Activated CD4-positive, alpha-beta T cell treated with anti-CD3 and anti-CD28 coated beads, Interleukin-2, amount 10 ng/mL, durations not matched to agents 24 days and 14 days (primary cell): ENCODE data around the gene ZNF304. TPM values are rescaled to one million over a fixed set of nuclear protein-coding genes. Genes with fewer than 3 reads are reported as not detected.

Experiments
- DNase-seq: peaks from one replicate; pipeline ENCODE4 v3.0.0; 2022
- H3K27ac Mint-ChIP-seq: one replicate; pipeline ENCODE4 v1.8.0; 2022; ENCODE audit warnings: mild to moderate bottlenecking, mixed read lengths
- H3K27me3 Mint-ChIP-seq: one replicate; pipeline ENCODE4 v1.8.0; 2022; ENCODE audit warnings: mixed read lengths
- H3K36me3 Mint-ChIP-seq: one replicate; pipeline ENCODE4 v1.8.0; 2022; ENCODE audit warnings: low read depth, mild to moderate bottlenecking, mixed read lengths
- H3K4me1 Mint-ChIP-seq: one replicate; pipeline ENCODE4 v1.8.0; 2021; ENCODE audit warnings: mixed read lengths
- H3K4me3 Mint-ChIP-seq: one replicate; pipeline ENCODE4 v1.8.0; 2022; ENCODE audit warnings: mild to moderate bottlenecking, moderate library complexity, mixed read lengths
- H3K9me3 Mint-ChIP-seq: one replicate; pipeline ENCODE4 v1.8.0; 2021; ENCODE audit warnings: mixed read lengths
- intact Hi-C: fragments of 100-400 bp; cut with micrococcal nuclease; formaldehyde crosslinking; loops from one replicate; pipeline ENCODE4 v1.15.1; 2023
- total RNA-seq: library from RNA; stranded (reverse); gene quantifications from 2 replicates; pipeline ENCODE4 v1.2.3, GENCODE V29; 2022

ZNF304 gene
- 5.3 and 5.8 TPM in 2 replicates for total RNA-seq

GRCh38 chr19:57350877-57351805 is at the start of gene ZNF304:
Gene ZNF304 (plus strand): TSS chr19:57351271. CDS start chr19:57351665, 394 bp downstream.
- Mint-ChIP-seq H3K4me3 (peak within 1 kb of the TSS; percentile 93), H3K36me3 (peaks cover 53% of the 10 kb centered on the region), H3K27ac (peak within 1 kb of the TSS; percentile 91), H3K9me3 (peaks cover 41% of the 10 kb centered on the region), H3K4me1 (peaks cover 29% of the 10 kb centered on the region), H3K27me3 (no peaks in the 10 kb centered on the region)
- intact Hi-C loops = loop anchor here (1.0 kb wide), 5 partner anchors 12 to 111 kb away; partner anchors contain the start of genes TRAPPC2B, ZNF460, ZNF543 and ZNF547
- peak; percentile 96 for DNase-seq

- no peak overlapping the region for H3K27ac Mint-ChIP-seq
- H3K27me3 Mint-ChIP-seq = no peaks in the 10 kb centered on the region
- peaks cover 77% of the 10 kb centered on the region for H3K36me3 Mint-ChIP-seq
- no peaks in the 10 kb centered on the region for H3K4me1 Mint-ChIP-seq
- no peak overlapping the region for H3K4me3 Mint-ChIP-seq
- intact Hi-C loops = no loop called here
- H3K9me3 Mint-ChIP-seq = peaks cover 28% of the 10 kb centered on the region
- DNase-seq = no peak
These were observed 49.0 kb upstream of the ZNF304 start for GRCh38 chr19:57302020-57302465.

- no peak overlapping the region for H3K27ac Mint-ChIP-seq
- H3K4me1 Mint-ChIP-seq = no peaks in the 10 kb centered on the region
- H3K9me3 Mint-ChIP-seq = peaks cover 23% of the 10 kb centered on the region
- no peaks in the 10 kb centered on the region for H3K27me3 Mint-ChIP-seq
- peaks cover 69% of the 10 kb centered on the region for H3K36me3 Mint-ChIP-seq
- DNase-seq = no peak
- intact Hi-C loops = no loop called here
- H3K4me3 Mint-ChIP-seq = no peak overlapping the region
These were observed 48.2 kb upstream of the ZNF304 start for GRCh38 chr19:57302727-57303401.

DNA sequence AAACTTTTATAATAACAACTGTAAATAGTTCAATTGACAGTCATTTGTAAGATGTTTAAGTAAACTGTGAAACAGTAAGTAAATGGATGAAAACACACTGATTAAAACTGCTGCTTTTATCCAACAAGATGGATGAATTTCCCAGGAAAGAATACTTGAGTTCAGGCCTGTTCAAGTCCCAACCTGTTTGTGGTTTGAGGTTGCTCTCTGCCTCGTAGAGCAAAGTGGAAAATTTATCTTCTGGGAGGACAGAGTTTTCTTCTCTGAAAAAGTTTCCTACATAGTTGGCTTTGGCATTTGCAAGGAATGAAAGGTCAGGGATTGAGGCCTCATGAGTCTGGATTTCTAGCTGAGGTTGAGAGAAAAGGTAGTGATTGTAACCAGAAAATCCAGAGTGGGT is 46.0 kb upstream of the ZNF304 start:
- no peak for DNase-seq
- H3K36me3 Mint-ChIP-seq = peaks cover 51% of the 10 kb centered on the region
- H3K4me1 Mint-ChIP-seq = no peaks in the 10 kb centered on the region
- peaks cover 21% of the 10 kb centered on the region for H3K9me3 Mint-ChIP-seq
- H3K27ac Mint-ChIP-seq = no peak overlapping the region
- intact Hi-C loops = no loop called here
- H3K4me3 Mint-ChIP-seq = no peak overlapping the region
- no peaks in the 10 kb centered on the region for H3K27me3 Mint-ChIP-seq

GRCh38 chr19:57308514-57308913 is 42.6 kb upstream of the ZNF304 start:
- intact Hi-C loops = no loop called here
- Mint-ChIP-seq H3K27me3 (peaks cover 2% of the 10 kb centered on the region), H3K4me3 (no peak overlapping the region), H3K27ac (no peak overlapping the region), H3K4me1 (no peaks in the 10 kb centered on the region), H3K9me3 (peaks cover 19% of the 10 kb centered on the region), H3K36me3 (peaks cover 19% of the 10 kb centered on the region)
- no peak for DNase-seq

GRCh38 chr19:57310792-57311191 is 40.3 kb upstream of the ZNF304 start:
- Mint-ChIP-seq H3K9me3 (peaks cover 29% of the 10 kb centered on the region), H3K4me3 (no peak overlapping the region), H3K27me3 (peaks cover 2% of the 10 kb centered on the region), H3K4me1 (no peaks in the 10 kb centered on the region), H3K36me3 (peaks cover 1% of the 10 kb centered on the region), H3K27ac (no peak overlapping the region)
- no peak for DNase-seq
- intact Hi-C loops = no loop called here

DNA sequence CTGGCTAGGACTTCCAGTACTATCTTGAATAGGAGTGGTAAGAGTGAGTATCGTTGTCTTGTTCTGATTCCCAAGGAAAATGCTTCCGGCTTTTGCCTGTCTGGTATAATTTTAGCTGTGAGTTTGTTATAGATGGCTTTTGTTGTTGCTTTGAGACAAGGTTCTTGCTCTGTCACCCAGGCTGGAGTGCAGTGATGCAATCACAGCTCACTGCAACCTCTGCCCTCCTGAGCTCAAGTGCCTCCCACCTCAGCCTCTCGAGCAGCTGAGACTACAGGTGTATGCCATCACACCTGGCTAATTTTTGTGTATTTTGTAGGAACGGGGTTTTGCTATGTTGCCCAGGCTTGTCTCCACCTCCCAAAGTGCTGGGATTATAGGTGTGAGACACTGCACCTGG is 36.9 kb upstream of the ZNF304 start:
- no peak overlapping the region for H3K27ac Mint-ChIP-seq
- H3K4me3 Mint-ChIP-seq = no peak overlapping the region
- H3K36me3 Mint-ChIP-seq = no peaks in the 10 kb centered on the region
- H3K4me1 Mint-ChIP-seq = no peaks in the 10 kb centered on the region
- DNase-seq = no peak
- peaks cover 40% of the 10 kb centered on the region for H3K9me3 Mint-ChIP-seq
- peaks cover 15% of the 10 kb centered on the region for H3K27me3 Mint-ChIP-seq
- intact Hi-C loops = no loop called here

- Mint-ChIP-seq H3K27ac (no peak overlapping the region), H3K9me3 (peaks cover 39% of the 10 kb centered on the region), H3K36me3 (peaks cover 12% of the 10 kb centered on the region), H3K4me1 (peaks cover 22% of the 10 kb centered on the region), H3K4me3 (no peak overlapping the region), H3K27me3 (peaks cover 15% of the 10 kb centered on the region)
- intact Hi-C loops = no loop called here
- DNase-seq = no peak
These were observed 33.6 kb upstream of the ZNF304 start for GRCh38 chr19:57317503-57317902.

DNA sequence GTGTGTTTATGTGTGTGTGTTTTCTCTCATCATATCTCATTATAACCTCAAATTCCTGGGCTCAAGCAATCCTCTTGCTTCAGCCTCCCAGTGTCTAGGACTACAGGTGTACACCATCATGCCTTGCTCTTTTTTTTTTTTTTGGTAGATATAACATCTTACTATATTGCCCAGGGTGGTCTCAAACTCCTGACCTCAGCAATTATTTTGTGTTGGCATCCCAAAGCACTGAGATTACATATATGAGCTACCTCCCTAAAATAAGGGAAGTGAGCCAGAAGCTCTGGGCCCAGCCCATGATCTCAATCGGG is 31.2 kb upstream of the ZNF304 start:
- Mint-ChIP-seq H3K9me3 (peaks cover 29% of the 10 kb centered on the region), H3K36me3 (peaks cover 33% of the 10 kb centered on the region), H3K4me1 (peaks cover 24% of the 10 kb centered on the region), H3K27me3 (peaks cover 14% of the 10 kb centered on the region), H3K27ac (peak overlapping the region; percentile 94), H3K4me3 (peak overlapping the region; percentile 95)
- intact Hi-C loops = loop anchor here (1.0 to 2.0 kb wide), 6 partner anchors 31 to 129 kb away; partner anchors contain the start of genes TRAPPC2B, ZNF264, ZNF304 and ZNF460
- no peak for DNase-seq

DNA sequence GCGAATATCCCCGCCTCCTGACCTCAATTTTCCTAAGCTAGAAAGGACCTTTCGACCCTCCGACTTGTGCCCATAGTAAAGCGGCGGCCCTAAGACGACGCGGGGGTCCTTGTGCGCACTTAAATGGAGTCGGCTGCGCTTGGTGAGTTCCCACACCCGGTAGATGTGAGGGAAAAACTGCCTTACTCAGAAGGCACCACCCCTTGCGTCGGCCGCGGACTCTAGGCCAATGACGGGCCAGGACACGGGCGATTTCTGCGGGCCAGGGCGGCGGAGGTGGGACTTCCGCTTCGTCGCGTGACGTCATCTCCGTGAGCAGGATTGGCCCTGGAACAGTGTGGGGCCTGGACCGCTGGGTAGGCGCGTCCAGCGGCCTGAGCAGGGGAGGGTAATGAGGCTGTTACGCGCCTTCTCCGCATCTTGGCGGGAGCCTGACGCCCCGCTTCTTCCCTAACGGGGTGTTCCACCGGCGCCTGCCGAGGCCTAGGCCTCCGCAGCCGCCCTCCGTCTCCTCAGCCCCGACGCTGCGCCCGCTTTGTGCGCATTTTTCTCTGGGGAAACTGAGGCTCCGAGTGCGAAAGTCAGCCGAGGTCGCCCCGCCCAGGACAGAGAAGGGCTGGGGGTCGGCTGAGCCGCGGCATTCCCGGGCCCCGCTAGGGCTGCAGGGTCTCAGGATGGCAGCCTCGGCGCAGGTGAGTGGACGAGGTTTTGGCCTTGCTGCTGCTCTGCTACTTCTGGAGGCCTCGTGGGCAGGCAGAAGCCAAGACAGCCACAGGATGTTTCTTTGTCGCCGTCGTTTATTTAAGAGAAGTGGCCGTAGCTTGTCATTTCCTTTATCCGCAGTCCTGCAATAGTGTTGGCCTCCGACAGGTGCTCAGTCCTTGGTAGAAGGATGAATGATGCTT is 30.6 kb upstream of the ZNF304 start, which contains the start of gene ZNF543:
Gene ZNF543 (plus strand): TSS at position 293 of the 905 bp plus-strand sequence. CDS start 382 bp downstream, at position 675.
- Mint-ChIP-seq H3K27ac (peak within 1 kb of the TSS; percentile 94), H3K4me3 (peak within 1 kb of the TSS; percentile 95), H3K27me3 (peaks cover 14% of the 10 kb centered on the region), H3K9me3 (peaks cover 30% of the 10 kb centered on the region), H3K36me3 (peaks cover 39% of the 10 kb centered on the region), H3K4me1 (peaks cover 24% of the 10 kb centered on the region)
- intact Hi-C loops = loop anchor here (1.0 to 2.0 kb wide), 6 partner anchors 31 to 130 kb away; partner anchors contain the start of genes TRAPPC2B, ZNF264, ZNF304 and ZNF460
- DNase-seq = peak; percentile 98

- H3K4me3 Mint-ChIP-seq = peak overlapping the region; percentile 95
- peaks cover 46% of the 10 kb centered on the region for H3K36me3 Mint-ChIP-seq
- peak overlapping the region; percentile 94 for H3K27ac Mint-ChIP-seq
- DNase-seq = no peak
- intact Hi-C loops = loop anchor here (2.0 kb wide), 1 partner anchor 130 kb away; the partner anchor contains the start of gene ZNF264
- H3K27me3 Mint-ChIP-seq = peaks cover 10% of the 10 kb centered on the region
- peaks cover 24% of the 10 kb centered on the region for H3K4me1 Mint-ChIP-seq
- H3K9me3 Mint-ChIP-seq = peaks cover 34% of the 10 kb centered on the region
These were observed 30.0 kb upstream of the ZNF304 start for GRCh38 chr19:57321116-57321515.

DNA sequence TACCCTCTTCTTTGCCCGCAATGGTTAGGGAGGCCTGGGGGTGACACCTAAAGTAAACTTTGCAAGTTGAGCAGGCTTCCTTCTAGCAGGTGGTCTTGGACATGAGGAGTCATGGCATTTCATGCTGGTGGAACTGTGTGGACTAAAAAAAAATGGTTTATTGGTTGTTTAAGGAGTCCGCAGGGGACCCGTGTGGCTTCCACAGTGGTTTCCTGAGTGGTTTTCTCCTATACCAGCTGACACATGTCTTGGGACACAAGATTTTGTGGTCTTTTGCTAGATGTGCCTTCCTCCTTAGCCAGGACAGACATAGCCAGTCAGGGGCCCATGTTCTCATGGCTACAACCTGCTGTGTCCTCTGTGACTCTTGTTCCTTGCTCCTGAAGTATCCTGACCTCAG is 29.3 kb upstream of the ZNF304 start:
- Mint-ChIP-seq H3K27me3 (peaks cover 6% of the 10 kb centered on the region), H3K4me1 (peaks cover 24% of the 10 kb centered on the region), H3K27ac (peak overlapping the region; percentile 29), H3K36me3 (peaks cover 52% of the 10 kb centered on the region), H3K4me3 (peak overlapping the region; percentile 95), H3K9me3 (peaks cover 29% of the 10 kb centered on the region)
- intact Hi-C loops = loop anchor here (2.0 kb wide), 1 partner anchor 131 kb away; the partner anchor contains the start of gene ZNF264
- DNase-seq = peak; percentile 54

GRCh38 chr19:57324992-57325391 is 26.1 kb upstream of the ZNF304 start:
- no peak for DNase-seq
- H3K4me3 Mint-ChIP-seq = no peak overlapping the region
- H3K27me3 Mint-ChIP-seq = no peaks in the 10 kb centered on the region
- intact Hi-C loops = no loop called here
- H3K4me1 Mint-ChIP-seq = peaks cover 18% of the 10 kb centered on the region
- no peak overlapping the region for H3K27ac Mint-ChIP-seq
- H3K9me3 Mint-ChIP-seq = peaks cover 24% of the 10 kb centered on the region
- H3K36me3 Mint-ChIP-seq = peaks cover 83% of the 10 kb centered on the region
